Stimulated activated CD4-positive, alpha-beta T cell treated with anti-CD3 and anti-CD28 coated beads, Interleukin-2, amount 100 ng/mL, for 4 hours (primary cell): ENCODE data around the gene ZNF521.

Experiments
- DNase-seq: peaks from one replicate; pipeline ENCODE4 v3.0.0-alpha.2; 2020; ENCODE audit warnings: low read depth

The ZNF521 gene

GRCh38 chr18:25125680-25126079 is 226.3 kb downstream of the ZNF521 start:
- no peak for DNase-seq

GRCh38 chr18:25123438-25124232 is 228.3 kb downstream of the ZNF521 start:
- DNase-seq = no peak

DNA sequence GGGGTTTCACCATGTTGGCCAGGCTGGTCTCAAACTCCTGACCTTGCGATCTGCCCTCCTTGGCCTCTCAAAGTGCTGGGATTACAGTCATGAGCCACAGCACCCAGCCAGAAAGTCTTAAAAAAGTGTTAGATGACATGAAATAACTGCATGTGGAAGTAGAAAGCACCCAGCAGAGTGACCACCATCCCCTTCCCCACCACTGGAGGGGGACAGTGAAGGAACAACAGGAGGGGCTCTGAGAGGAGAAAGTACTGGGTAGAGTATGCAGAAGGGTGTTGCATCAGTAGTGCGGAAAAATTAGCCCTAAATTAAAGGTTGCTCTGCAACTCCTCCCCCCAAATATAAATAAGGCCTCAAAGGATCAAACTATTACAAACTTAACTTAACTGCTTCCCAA is 230.5 kb downstream of the ZNF521 start:
- DNase-seq = no peak

- no peak for DNase-seq
These were observed 238.4 kb downstream of the ZNF521 start for GRCh38 chr18:25113566-25113965.

GRCh38 chr18:25112821-25113434 is 239.0 kb downstream of the ZNF521 start:
- DNase-seq = no peak

DNA sequence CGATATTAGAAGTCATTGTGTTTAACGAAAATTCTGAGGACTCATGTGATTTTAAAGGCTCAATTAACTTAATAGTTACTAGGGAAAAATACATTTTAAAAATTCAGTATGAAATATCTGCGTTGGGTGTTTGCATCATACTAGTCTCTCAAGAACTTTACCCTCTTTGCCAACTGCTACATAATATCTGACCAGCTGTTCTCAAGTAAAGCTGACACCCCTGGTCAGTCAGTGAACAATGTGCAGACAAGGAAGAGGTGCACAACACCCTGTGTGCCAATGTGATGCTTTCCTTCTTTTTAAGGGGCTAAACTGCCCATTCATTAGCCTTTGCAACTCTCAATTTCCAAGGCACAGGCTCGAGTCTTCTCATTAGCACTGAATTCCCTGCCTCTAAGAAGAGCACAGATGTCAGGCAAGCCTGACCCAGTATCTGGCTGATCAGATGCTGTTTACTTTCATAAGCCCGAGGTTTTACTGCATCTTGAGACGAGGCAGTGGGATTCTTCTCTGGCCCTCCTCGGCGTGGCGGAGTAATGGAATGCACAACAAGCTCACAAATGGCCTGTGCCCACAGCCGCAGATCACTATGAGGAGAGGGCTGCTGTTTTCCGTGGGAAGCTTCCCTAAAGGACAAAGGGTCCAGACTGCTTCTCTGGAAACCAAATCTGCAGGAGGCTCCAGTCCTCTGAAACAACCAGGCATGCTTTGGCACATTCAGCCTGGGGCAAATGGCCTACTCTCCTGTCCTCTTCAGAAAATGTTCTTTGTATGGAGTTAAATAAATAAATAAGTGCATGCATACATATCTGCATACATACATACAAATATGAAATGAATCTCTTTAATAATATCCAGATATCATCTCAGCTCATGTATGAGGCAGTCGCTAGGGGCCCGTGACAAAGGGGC is 240.3 kb downstream of the ZNF521 start:
- no peak for DNase-seq

DNA sequence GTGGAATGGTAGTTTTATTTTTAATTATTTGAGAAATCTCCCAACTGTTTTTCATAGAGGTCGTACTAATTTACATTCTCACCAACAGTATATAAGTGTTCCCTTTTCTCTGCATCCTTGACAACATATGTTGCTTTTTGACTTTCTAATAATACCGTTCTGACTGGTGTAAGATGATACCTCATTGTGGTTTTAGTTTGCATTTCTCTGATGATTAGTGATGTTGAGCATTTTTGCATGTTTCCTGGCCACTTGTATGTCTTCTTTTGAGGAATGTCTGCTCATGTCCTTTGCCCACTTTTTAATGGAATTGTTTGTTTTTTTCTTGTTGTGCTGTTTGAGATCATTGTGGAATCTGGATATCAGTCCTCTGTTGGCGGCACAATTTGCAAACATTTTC is 242.5 kb downstream of the ZNF521 start:
- no peak for DNase-seq

GRCh38 chr18:25103468-25104155 is 248.4 kb downstream of the ZNF521 start:
- DNase-seq = no peak

DNA sequence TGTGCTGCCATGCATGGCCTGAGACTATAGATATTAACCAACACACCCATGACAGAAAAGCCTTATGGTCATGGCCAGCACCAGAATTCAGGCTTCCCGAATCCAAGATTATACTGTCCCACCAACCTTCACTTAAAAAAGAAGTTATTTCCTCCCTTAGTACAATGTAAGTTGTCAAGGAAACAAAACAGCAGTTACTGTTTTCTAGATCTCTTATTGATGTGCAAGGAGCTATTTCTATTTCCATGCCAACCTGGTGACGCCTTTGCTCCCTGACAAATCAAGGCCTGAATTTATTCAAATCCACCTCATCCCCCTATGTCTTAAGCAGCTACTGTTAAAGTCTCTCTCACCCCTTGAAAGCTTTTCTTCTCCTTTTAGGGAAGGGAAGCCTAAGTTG is 249.3 kb downstream of the ZNF521 start:
- DNase-seq = no peak

DNA sequence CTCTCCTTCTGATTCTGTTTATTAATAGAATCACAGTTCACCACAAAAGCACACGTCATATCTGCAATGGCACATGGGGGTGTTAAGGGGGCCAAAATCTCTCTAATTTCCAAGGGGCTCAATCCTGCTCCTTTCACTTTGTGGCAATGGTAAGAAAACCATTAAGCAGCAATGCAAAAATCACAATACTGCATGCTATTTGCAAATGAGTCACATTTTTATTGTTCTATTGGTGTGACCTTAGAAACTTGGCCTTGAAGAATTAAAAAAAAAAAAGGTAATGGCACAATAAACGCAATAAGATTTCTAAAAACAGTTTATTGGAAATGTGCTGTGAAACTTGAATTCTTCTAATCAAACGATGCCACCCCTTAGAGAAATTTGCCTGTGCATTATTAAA is 251.5 kb downstream of the ZNF521 start:
- no peak for DNase-seq

DNA sequence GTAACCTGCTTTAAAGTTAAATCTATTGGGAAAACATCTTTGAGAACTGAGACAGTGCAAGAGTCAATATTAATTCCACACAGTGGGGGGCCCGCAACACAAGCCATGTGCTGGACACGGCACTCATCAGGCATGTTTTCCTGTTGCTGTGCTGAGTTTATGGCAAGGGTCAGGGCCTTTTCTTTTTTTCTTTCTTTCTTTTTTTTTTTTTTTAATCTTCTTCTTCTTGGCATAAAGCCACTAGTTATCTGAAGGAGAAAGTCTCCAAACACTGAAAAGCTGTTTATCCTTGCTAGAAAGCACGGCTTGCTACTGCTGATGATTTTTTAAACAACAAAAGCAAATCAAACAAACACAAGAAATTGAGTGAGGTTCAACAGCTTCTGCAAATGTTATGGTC is 252.1 kb downstream of the ZNF521 start:
- DNase-seq = no peak

GRCh38 chr18:25097569-25098056 is 254.4 kb downstream of the ZNF521 start:
- no peak for DNase-seq

- DNase-seq = no peak
These were observed 254.9 kb downstream of the ZNF521 start for GRCh38 chr18:25097057-25097456.

GRCh38 chr18:25093141-25093540 is 258.8 kb downstream of the ZNF521 start:
- DNase-seq = no peak

GRCh38 chr18:25089470-25089869 is 262.5 kb downstream of the ZNF521 start:
- DNase-seq = no peak

- no peak for DNase-seq
These were observed 265.1 kb downstream of the ZNF521 start for GRCh38 chr18:25086876-25087275.

DNA sequence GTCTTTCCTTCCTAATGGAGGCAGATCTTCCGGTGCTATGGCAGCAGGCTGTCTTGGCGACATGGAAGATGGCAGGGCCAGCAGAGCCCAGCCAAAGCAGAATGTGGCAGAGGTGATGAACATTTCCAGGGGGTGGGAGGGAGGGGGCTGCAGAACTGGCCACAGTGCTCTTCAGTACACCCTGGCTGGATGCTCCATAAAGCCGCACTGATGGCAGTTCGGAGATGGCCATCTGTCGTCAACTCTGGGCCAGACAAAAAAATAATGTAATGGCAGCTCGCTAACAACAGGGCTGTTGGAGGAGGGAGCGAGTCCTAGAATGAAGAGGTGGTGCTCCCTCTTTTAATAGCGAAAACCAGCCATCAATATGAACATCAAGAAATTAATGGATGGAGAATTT is 271.0 kb downstream of the ZNF521 start:
- DNase-seq = no peak

- no peak for DNase-seq
These were observed 271.8 kb downstream of the ZNF521 start for GRCh38 chr18:25080211-25080610.

GRCh38 chr18:25077944-25078723 is 273.8 kb downstream of the ZNF521 start:
- no peak for DNase-seq

DNA sequence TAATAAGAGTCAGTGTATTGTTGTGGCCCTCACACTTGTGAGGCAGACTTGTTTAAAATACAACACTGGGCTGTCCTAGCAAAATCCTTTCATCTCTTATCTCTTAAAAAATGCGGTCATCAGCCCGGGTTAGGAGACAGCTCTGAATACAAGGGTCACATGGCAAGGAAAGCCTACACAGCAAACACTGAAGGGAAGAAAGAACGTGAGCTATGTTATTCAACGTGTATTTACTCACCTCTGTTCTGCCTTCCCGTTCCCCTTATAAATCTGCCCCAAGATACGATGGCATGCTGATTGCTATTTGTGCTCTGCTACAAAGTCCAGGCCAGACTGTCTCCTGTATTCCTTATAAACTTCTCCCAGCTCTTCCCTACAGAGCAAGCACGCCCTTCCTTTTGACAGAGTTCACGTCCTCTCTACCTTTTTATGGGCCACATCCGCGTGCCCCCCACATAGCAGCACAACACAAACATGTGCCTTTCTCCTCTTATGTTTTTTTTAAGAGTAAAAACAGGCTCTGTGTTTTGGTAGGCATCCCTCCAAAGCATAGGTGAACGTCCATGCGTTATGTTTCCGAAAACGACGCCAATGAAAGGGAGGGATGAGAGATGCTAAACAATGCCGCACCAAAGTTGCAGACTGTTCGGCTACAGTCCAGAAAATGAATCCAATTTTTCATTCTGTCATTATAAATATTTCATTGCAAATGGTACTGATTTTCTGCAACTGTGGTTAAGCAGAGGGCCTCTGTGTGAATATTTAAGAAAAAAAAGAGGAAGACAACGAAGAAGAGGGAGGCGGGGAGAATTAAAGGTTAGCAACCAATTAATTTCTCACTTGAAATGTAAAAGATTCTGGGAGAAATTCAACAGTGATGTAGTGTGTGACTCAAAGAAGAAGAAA is 274.7 kb downstream of the ZNF521 start:
- DNase-seq = no peak
